Measurements from ENCODE around the gene MED8.
A peak's percentile ranks its signal among the peaks of the same experiment; 100 is the strongest.

MED8 gene

DNA sequence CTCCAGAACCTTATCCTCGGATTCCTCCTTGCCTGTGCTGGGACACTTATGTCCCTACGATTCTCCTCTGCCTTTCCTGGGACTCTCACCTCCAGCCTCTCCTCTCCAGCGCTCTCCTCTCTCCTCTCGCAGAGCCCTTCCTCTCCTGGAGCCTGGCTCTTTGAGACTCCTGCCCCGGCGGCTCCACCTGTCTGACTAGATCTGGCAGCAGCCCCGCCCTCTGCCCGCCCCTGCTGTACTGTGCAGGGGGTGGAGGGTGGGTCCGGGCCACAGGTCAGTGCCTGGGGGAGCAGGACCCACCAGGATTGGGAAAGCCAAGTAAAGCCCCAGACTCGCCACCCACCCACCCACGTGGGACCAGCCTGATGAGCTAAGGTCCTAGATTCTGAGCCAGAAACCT is 23.4 kb downstream of the MED8 start:
- peak overlapping the region; percentile 95 for H3K27ac ChIP-seq
- TF ChIP-seq, protein P1, sequence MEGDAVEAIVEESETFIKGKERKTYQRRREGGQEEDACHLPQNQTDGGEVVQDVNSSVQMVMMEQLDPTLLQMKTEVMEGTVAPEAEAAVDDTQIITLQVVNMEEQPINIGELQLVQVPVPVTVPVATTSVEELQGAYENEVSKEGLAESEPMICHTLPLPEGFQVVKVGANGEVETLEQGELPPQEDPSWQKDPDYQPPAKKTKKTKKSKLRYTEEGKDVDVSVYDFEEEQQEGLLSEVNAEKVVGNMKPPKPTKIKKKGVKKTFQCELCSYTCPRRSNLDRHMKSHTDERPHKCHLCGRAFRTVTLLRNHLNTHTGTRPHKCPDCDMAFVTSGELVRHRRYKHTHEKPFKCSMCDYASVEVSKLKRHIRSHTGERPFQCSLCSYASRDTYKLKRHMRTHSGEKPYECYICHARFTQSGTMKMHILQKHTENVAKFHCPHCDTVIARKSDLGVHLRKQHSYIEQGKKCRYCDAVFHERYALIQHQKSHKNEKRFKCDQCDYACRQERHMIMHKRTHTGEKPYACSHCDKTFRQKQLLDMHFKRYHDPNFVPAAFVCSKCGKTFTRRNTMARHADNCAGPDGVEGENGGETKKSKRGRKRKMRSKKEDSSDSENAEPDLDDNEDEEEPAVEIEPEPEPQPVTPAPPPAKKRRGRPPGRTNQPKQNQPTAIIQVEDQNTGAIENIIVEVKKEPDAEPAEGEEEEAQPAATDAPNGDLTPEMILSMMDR (IDR thresholded peaks at IDR 0.05), result no peak
- no peak for TF ChIP-seq ZFX (IDR thresholded peaks at IDR 0.05; ENCODE audit: borderline replicate concordance)

DNA sequence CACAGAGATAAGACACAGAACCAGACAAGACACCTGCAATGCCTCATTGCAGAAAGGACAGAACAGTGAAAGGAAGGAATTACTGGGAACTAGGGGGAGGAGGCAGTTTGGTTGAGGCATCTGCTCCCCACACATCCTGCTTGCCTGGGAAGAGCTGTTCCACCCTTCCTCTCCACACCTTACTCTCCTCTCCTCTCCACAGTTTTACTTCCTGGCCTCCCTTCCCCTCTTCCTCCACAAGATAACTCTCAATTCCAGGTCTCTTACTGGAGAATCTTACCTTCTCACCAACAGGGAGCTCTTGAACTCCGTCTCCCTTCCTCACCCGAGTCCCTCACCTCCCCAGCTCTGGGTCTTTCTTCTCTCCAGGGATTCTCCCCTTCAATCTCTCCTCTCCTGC is 23.9 kb downstream of the MED8 start:
- TF ChIP-seq ZFX (IDR thresholded peaks at IDR 0.05; ENCODE audit: borderline replicate concordance), result no peak
- TF ChIP-seq, protein P1 (IDR thresholded peaks at IDR 0.05), result no peak
- H3K27ac ChIP-seq, result peak overlapping the region; percentile 95

DNA sequence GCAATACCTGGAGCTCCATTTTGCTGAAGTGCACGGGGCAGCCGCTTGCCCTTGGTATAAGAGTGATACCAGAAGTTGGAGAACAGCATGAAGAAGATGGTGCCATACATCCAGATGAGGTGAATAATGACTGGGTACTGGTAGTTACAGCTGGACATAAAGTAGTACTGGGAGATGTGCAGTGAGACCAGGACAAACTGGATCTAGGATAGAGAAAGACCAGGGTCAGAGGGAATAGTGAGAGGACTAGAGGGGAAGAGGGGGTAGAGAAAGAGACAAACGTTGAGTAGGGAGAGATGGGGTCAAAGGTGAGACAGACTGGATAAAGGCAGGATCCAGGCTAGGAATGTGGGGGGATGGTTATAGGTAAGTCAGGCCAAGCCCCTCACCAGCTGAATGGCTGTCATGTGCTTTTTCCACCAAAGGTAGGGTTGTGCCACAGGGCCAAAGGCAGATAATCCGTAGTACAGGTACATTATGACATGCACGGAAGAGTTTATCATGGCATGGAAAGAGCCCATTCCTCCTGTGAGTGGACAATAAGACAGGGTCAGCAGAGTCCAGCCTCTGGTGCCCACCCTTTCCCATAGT is 25.6 kb downstream of the MED8 start:
- H3K27ac ChIP-seq, result peak overlapping the region; percentile 95
- TF ChIP-seq, protein P1 (IDR thresholded peaks at IDR 0.05), result no peak
- TF ChIP-seq ZFX (IDR thresholded peaks at IDR 0.05; ENCODE audit: borderline replicate concordance), result no peak

DNA sequence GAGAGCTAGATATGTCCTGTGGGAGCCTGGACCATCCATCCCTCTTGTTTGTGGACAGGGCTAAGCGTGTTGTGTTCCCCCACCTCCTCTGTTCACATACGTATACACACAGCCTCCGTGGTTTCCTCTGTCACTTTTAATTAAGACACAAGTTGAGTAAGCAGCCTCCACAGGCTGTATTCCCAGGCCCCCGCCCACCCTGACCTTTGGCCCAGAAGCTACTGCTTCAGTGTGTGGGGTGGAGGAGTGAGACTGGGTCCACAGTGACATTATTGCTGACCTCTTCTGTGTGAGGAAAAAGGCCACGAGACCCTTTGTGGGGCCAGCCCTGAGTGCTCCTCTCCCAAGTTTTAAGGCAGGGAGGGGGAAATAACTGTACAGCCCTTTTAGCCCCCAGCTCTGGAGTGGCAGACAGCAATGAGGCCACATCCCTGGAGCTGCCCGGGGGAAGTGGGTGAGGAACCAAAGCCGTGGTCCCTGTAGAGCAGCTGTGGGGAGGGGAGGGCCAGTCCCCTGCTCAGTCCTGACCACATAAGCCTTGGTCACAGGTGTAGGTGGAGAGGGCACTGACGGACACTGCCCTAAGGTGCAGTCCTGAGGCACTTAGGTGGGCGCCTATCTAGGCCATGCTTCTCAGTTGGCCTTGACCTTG is 26.2 kb downstream of the MED8 start:
- peak overlapping the region; percentile 95 for H3K27ac ChIP-seq
- TF ChIP-seq ZFX (IDR thresholded peaks at IDR 0.05; ENCODE audit: borderline replicate concordance), result no peak
- TF ChIP-seq, protein P1 (IDR thresholded peaks at IDR 0.05), result no peak

- H3K27ac ChIP-seq, result peak overlapping the region; percentile 95
- TF ChIP-seq ZFX (IDR thresholded peaks at IDR 0.05; ENCODE audit: borderline replicate concordance), result no peak
- TF ChIP-seq, protein P1 (IDR thresholded peaks at IDR 0.05), result no peak
Measured at GRCh38 chr1:43360616-43361015, 29.0 kb downstream of the MED8 start.

- TF ChIP-seq, protein P1 (IDR thresholded peaks at IDR 0.05), result no peak
- TF ChIP-seq ZFX (IDR thresholded peaks at IDR 0.05; ENCODE audit: borderline replicate concordance), result no peak
- peak overlapping the region; percentile 95 for H3K27ac ChIP-seq
Measured at GRCh38 chr1:43359696-43360095, 29.9 kb downstream of the MED8 start.

Measured in 22Rv1 (cell line).